Articular chondrocyte of knee joint (primary cell): ENCODE measurements around the gene TMEM217. TPM values are rescaled to one million over a fixed set of nuclear protein-coding genes. Genes with fewer than 3 reads are reported as not detected.

Source experiments
- small RNA-seq: library from RNA; depleted of rRNA; stranded (forward); fragments of <200 nt; gene quantifications from one replicate; pipeline ENCODE3, GENCODE V24; 2012
- total RNA-seq: library from RNA; depleted of rRNA; stranded (reverse); fragments of >200 nt; gene quantifications from 2 replicates; pipeline ENCODE4 v1.2.3, GENCODE V29; 2012

TMEM217 gene
- total RNA-seq, result 2.6 and 3.3 TPM in 2 replicates

DNA sequence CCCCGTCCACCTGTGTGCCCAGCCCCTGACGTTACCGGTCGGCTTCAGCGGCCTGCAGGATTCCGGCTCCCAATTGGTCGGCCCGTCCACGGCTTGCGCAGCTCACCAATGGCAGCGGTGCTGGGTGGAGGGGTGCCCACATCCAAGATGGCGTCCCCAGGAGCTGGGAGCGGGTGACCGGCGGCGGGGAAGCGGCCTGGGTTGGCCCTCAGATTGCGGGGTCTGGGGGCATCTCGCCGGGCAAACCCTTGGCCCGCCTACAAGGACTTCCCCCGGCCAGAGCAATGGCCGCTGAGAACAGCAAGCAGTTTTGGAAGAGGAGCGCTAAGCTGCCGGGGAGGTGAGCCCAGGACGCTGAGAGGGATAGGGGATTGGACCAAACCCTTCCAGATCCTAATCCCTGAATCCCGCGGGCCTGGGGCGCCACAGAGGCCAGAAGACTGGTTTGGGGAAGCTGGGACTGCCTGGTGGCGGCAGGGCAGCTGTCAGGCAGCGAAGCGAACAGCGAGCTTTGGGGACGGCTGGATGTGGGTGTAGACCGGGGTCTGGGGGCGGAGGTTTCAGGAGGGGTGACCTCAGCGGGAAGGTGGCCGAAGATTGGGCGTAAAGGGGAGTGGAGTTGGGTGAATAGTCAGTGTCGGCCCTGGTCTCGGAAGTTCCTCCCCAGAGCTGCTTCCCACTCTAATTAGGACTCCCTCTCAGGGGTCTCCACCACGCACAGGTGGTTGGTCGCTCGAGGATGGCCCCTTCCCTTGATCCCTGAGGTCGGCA lies at the start of gene TMEM217, which contains the start of gene TBC1D22B:
Gene TMEM217 (minus strand): TSS at position 511 of the 771 bp plus-strand sequence. CDS start 39,114 bp downstream, outside the sequence.
Gene TBC1D22B (plus strand): TSS at position 139 of the 771 bp plus-strand sequence. CDS start 146 bp downstream, at position 285.

GRCh38 chr6:37169496-37170272 lies 88.3 kb downstream of the TMEM217 start, which contains the start of gene PIM1:
PIM1 (plus strand) TSS chr6:37170152; CDS start chr6:37170576, 424 bp downstream.

Small RNA genes lying within 50 kb of the gene (small RNA-seq; reads per million reads assigned to genes)
- gene AL096712.1, result not detected

Other genes starting within 250 kb of the TMEM217 start
- 10.5 and 11.9 TPM in 2 replicates for gene PIM1, start 88.0 kb downstream of the TMEM217 start, total RNA-seq
- 5.9 TPM in 2 replicates for gene TBC1D22B, start 372 bp downstream of the TMEM217 start, total RNA-seq
- 22.3 and 28.9 TPM in 2 replicates for gene RNF8, start 95.8 kb upstream of the TMEM217 start, total RNA-seq
- gene CMTR1, start 175.1 kb upstream of the TMEM217 start, total RNA-seq, result 35.1 and 35.3 TPM in 2 replicates
- gene CCDC167, start 241.7 kb upstream of the TMEM217 start, total RNA-seq, result 17.9 and 22.9 TPM in 2 replicates